ENCODE results near the gene RAPGEF5.
"Not testable (repeated sequence)": the region's sequence is repeated elsewhere in the genome, so short reads cannot be mapped to it uniquely, and the experiment has no call there.

RAPGEF5 gene

GRCh38 chr7:22115689-22116088, 241.3 kb downstream of the RAPGEF5 start:
- DNase-seq (ENCODE audit: low read depth) = no peak

GRCh38 chr7:22114440-22114981, 242.4 kb downstream of the RAPGEF5 start:
- no peak for DNase-seq (ENCODE audit: low read depth)
- no peak overlapping the region for H3K4me3 ChIP-seq (ENCODE audit: low read depth, low read length)

More at GRCh38 chr7:22115689-22116088, 241.3 kb downstream of the RAPGEF5 start:
- no peak overlapping the region for H3K4me3 ChIP-seq (ENCODE audit: low read depth, low read length)

GRCh38 chr7:22113041-22113440, 243.9 kb downstream of the RAPGEF5 start:
- no peak overlapping the region for H3K4me3 ChIP-seq (ENCODE audit: low read depth, low read length)
- no peak for DNase-seq (ENCODE audit: low read depth)

GRCh38 chr7:22111661-22112060, 245.3 kb downstream of the RAPGEF5 start:
- H3K4me3 ChIP-seq (ENCODE audit: low read depth, low read length) = no peak overlapping the region
- DNase-seq (ENCODE audit: low read depth) = no peak

- no peak overlapping the region for H3K4me3 ChIP-seq (ENCODE audit: low read depth, low read length)
- no peak for DNase-seq (ENCODE audit: low read depth)
Measured at GRCh38 chr7:22110881-22111280, 246.1 kb downstream of the RAPGEF5 start.

- DNase-seq (ENCODE audit: low read depth) = peak; percentile 56
Measured at GRCh38 chr7:22110227-22110839, 246.6 kb downstream of the RAPGEF5 start.

GRCh38 chr7:22109761-22110160, 247.2 kb downstream of the RAPGEF5 start:
- DNase-seq (ENCODE audit: low read depth) = no peak
- no peak overlapping the region for H3K4me3 ChIP-seq (ENCODE audit: low read depth, low read length)

More at GRCh38 chr7:22110227-22110839, 246.6 kb downstream of the RAPGEF5 start:
- H3K4me3 ChIP-seq (ENCODE audit: low read depth, low read length) = no peak overlapping the region

- H3K4me3 ChIP-seq (ENCODE audit: low read depth, low read length) = no peak overlapping the region
- no peak for DNase-seq (ENCODE audit: low read depth)
Measured at GRCh38 chr7:22108151-22108845, 248.7 kb downstream of the RAPGEF5 start.

- H3K4me3 ChIP-seq (ENCODE audit: low read depth, low read length) = no peak overlapping the region
- no peak for DNase-seq (ENCODE audit: low read depth)
Measured at GRCh38 chr7:22105550-22105949, 251.4 kb downstream of the RAPGEF5 start.

- H3K4me3 ChIP-seq (ENCODE audit: low read depth, low read length) = no peak overlapping the region
- DNase-seq (ENCODE audit: low read depth) = no peak
Measured at GRCh38 chr7:22094413-22095342, 262.3 kb downstream of the RAPGEF5 start.

GRCh38 chr7:22093936-22094335, 263.0 kb downstream of the RAPGEF5 start:
- H3K4me3 ChIP-seq (ENCODE audit: low read depth, low read length) = no peak overlapping the region

GRCh38 chr7:22093001-22093400, 264.0 kb downstream of the RAPGEF5 start:
- no peak overlapping the region for H3K4me3 ChIP-seq (ENCODE audit: low read depth, low read length)
- no peak for DNase-seq (ENCODE audit: low read depth)

More at GRCh38 chr7:22093936-22094335, 263.0 kb downstream of the RAPGEF5 start:
- DNase-seq (ENCODE audit: low read depth) = no peak

GRCh38 chr7:22090958-22091525, 265.9 kb downstream of the RAPGEF5 start:
- not testable (repeated sequence) for H3K4me3 ChIP-seq (ENCODE audit: low read depth, low read length); DNase-seq (ENCODE audit: low read depth)

GRCh38 chr7:22090512-22090911, 266.4 kb downstream of the RAPGEF5 start:
- no peak overlapping the region for H3K4me3 ChIP-seq (ENCODE audit: low read depth, low read length)
- DNase-seq (ENCODE audit: low read depth) = no peak

GRCh38 chr7:22090107-22090506, 266.8 kb downstream of the RAPGEF5 start:
- no peak overlapping the region for H3K4me3 ChIP-seq (ENCODE audit: low read depth, low read length)
- DNase-seq (ENCODE audit: low read depth) = no peak

- no peak overlapping the region for H3K4me3 ChIP-seq (ENCODE audit: low read depth, low read length)
- no peak for DNase-seq (ENCODE audit: low read depth)
Measured at GRCh38 chr7:22088827-22089226, 268.1 kb downstream of the RAPGEF5 start.

GRCh38 chr7:22087861-22088260, 269.1 kb downstream of the RAPGEF5 start:
- no peak for DNase-seq (ENCODE audit: low read depth)
- no peak overlapping the region for H3K4me3 ChIP-seq (ENCODE audit: low read depth, low read length)

- H3K4me3 ChIP-seq (ENCODE audit: low read depth, low read length) = peak overlapping the region; percentile 62
- no peak for DNase-seq (ENCODE audit: low read depth)
Measured at GRCh38 chr7:22083704-22084240, 273.2 kb downstream of the RAPGEF5 start.

Measured in skeletal muscle cell (primary cell).